ENCODE data around the gene NECTIN1. TPM values are rescaled to one million over a fixed set of nuclear protein-coding genes. Genes with fewer than 3 reads are reported as not detected.

NECTIN1 gene
- total and polyA plus RNA-seq, 5 donors from 2014 or later = 0.18 to 2.3 TPM; not detected in 3

DNA sequence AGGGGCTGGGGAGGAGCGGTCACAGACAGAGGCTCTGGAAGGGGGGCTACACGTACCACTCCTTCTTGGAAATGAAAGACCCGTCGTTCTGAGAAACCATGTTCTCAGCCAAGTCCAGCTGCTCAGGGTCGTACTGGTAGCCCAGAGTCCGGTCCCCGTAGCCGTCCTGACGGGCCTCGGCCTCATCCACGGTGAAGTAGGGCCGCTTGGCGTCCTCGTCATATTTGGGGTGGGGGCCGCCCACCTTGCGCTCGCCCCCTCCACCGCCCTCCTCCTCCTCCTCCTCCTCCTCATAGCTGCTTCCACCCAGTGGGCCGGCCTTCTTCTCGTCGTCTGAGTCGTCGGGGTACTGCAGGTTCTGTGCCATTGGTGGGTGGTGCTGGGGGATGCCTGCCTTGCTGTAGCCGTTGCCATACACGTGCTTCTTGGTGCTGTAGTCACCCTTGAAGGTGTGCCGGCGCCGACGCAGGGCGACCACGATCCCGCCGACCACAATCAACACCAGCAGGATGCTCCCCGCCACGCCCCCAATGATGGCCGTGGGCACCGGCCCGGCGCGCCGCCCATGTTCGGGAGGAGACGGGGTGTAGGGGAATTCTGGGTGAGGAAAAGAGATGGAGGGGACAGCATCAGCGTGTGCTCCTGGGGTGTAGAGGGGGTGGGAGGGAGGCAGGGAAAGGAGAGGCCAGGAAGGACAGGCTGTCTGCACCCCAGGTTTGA is 64.1 kb downstream of the NECTIN1 start:
- H3K4me1 Mint-ChIP-seq = no peaks in the 10 kb centered on the region
- no peak overlapping the region for H3K27ac Mint-ChIP-seq
- H3K27me3 Mint-ChIP-seq = peaks cover 8% of the 10 kb centered on the region
- Histone ChIP-seq H3K27me3 (ENCODE audit: control insufficient read depth, insufficient read depth, low read length) (no peaks in the 10 kb centered on the region), H3K4me1 (ENCODE audit: control insufficient read depth, insufficient read depth, low read length, poor library complexity, severe bottlenecking) (no peaks in the 10 kb centered on the region), H3K27ac (ENCODE audit: insufficient read depth, low read length, poor library complexity, severe bottlenecking) (no peak overlapping the region), H3K4me3 (ENCODE audit: low read depth, low read length) (no peak overlapping the region), H3K36me3 (ENCODE audit: control insufficient read depth, insufficient read depth, low read length) (no peaks in the 10 kb centered on the region), H3K9me3 (ENCODE audit: control insufficient read depth in 2 of 2, low read length in 2 of 2) (no peaks in the 10 kb centered on the region)
- H3K36me3 Mint-ChIP-seq = no peaks in the 10 kb centered on the region
- DNase-seq (no peak), ATAC-seq (ENCODE audit: low read depth in 2 of 2) (no peak)
- H3K9me3 Mint-ChIP-seq = no peaks in the 10 kb centered on the region
- H3K4me3 Mint-ChIP-seq = no peak overlapping the region

DNA sequence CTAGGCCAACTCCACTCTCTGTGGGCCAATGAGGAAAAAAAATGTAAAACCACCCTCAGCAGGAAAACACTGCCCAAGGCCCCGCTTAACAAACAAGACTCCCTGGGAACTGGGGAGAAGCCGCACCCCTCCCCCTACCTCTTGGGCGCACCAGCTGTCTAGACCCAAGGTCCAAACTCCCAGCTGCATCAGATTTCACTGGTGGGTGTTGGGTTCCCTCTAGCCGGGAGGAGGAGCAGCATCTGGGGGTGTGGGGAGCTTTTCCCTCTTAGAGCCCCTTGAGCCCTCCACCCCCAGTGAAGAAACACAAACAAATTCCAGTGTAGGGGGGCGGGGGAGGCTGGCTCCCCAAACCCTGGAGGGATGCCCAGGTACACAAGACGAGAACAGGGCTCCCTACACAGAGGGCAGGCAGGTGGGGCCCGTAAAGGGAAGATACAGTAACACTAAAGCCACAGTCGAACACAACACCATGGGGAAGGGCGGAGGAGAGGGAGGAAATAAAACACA is 64.9 kb downstream of the NECTIN1 start:
- DNase-seq = no peak
- Mint-ChIP-seq H3K27ac (no peak overlapping the region), H3K36me3 (no peaks in the 10 kb centered on the region), H3K9me3 (no peaks in the 10 kb centered on the region), H3K27me3 (peaks cover 8% of the 10 kb centered on the region), H3K4me3 (no peak overlapping the region), H3K4me1 (no peaks in the 10 kb centered on the region)
- H3K4me1 ChIP-seq (ENCODE audit: control insufficient read depth, insufficient read depth, low read length, poor library complexity, severe bottlenecking) = no peaks in the 10 kb centered on the region
- no peaks in the 10 kb centered on the region for H3K36me3 ChIP-seq (ENCODE audit: control insufficient read depth, insufficient read depth, low read length)
- ATAC-seq (ENCODE audit: low read depth in 2 of 2) = no peak
- H3K4me3 ChIP-seq (ENCODE audit: low read depth, low read length) = no peak overlapping the region
- H3K27ac ChIP-seq (ENCODE audit: insufficient read depth, low read length, poor library complexity, severe bottlenecking) = no peak overlapping the region
- H3K9me3 ChIP-seq (ENCODE audit: control insufficient read depth in 2 of 2, low read length in 2 of 2) = no peaks in the 10 kb centered on the region
- H3K27me3 ChIP-seq (ENCODE audit: control insufficient read depth, insufficient read depth, low read length) = no peaks in the 10 kb centered on the region

DNA sequence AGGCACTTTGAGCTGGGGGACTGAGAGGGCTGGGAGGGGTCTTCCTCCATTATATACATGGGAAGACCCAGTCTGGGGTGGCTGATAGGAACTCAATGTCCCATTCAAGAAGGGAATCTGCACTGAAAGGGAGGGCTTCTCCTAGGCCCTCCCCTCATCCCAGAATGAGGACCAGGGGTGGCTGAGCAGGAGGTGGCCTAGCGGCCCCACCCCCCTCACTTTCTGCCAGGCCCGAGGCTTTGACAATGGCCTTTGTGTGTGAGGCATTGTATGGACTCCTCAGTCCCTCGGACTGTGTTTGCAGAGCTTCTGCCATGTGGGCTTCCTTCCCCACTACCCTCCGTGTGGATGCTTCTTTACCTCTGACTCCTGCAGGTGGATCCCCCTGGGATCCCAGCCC is 65.7 kb downstream of the NECTIN1 start:
- DNase-seq = no peak
- H3K36me3 ChIP-seq (ENCODE audit: control insufficient read depth, insufficient read depth, low read length) = no peaks in the 10 kb centered on the region
- Mint-ChIP-seq H3K9me3 (no peaks in the 10 kb centered on the region), H3K27ac (no peak overlapping the region), H3K36me3 (no peaks in the 10 kb centered on the region), H3K4me3 (no peak overlapping the region), H3K4me1 (no peaks in the 10 kb centered on the region), H3K27me3 (peaks cover 8% of the 10 kb centered on the region)
- H3K9me3 ChIP-seq (ENCODE audit: control insufficient read depth in 2 of 2, low read length in 2 of 2) = no peaks in the 10 kb centered on the region
- no peaks in the 10 kb centered on the region for H3K4me1 ChIP-seq (ENCODE audit: control insufficient read depth, insufficient read depth, low read length, poor library complexity, severe bottlenecking)
- no peak overlapping the region for H3K4me3 ChIP-seq (ENCODE audit: low read depth, low read length)
- H3K27ac ChIP-seq (ENCODE audit: insufficient read depth, low read length, poor library complexity, severe bottlenecking) = no peak overlapping the region
- no peak for ATAC-seq (ENCODE audit: low read depth in 2 of 2)
- H3K27me3 ChIP-seq (ENCODE audit: control insufficient read depth, insufficient read depth, low read length) = no peaks in the 10 kb centered on the region

DNA sequence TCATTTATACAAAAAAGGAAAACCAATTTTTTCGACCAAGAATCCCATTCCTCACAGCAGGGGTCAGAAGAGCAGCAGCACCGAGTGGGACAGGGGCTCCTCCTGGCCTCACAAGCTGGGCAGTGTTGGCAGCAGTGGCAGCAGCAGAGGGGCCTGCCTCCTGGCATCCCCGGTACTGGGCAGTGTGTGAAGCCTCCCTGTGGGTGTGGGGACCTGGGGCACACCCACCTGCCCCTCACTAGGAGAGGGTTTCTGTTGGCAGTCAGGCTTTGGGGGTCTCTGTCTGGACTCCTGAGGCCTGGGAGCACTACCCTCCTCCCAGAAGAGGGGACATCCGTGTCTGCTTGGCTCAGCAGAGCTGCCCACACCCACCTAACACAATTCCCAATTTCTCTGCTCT is 67.8 kb downstream of the NECTIN1 start:
- Histone ChIP-seq H3K4me1 (ENCODE audit: control insufficient read depth, insufficient read depth, low read length, poor library complexity, severe bottlenecking) (no peaks in the 10 kb centered on the region), H3K27me3 (ENCODE audit: control insufficient read depth, insufficient read depth, low read length) (no peaks in the 10 kb centered on the region), H3K9me3 (ENCODE audit: control insufficient read depth in 2 of 2, low read length in 2 of 2) (no peaks in the 10 kb centered on the region), H3K36me3 (ENCODE audit: control insufficient read depth, insufficient read depth, low read length) (no peaks in the 10 kb centered on the region), H3K27ac (ENCODE audit: insufficient read depth, low read length, poor library complexity, severe bottlenecking) (no peak overlapping the region), H3K4me3 (ENCODE audit: low read depth, low read length) (no peak overlapping the region)
- Mint-ChIP-seq H3K9me3 (no peaks in the 10 kb centered on the region), H3K4me1 (no peaks in the 10 kb centered on the region), H3K4me3 (no peak overlapping the region), H3K27me3 (peaks cover 7% of the 10 kb centered on the region), H3K36me3 (no peaks in the 10 kb centered on the region), H3K27ac (no peak overlapping the region)
- DNase-seq = no peak
- no peak for ATAC-seq (ENCODE audit: low read depth in 2 of 2)

DNA sequence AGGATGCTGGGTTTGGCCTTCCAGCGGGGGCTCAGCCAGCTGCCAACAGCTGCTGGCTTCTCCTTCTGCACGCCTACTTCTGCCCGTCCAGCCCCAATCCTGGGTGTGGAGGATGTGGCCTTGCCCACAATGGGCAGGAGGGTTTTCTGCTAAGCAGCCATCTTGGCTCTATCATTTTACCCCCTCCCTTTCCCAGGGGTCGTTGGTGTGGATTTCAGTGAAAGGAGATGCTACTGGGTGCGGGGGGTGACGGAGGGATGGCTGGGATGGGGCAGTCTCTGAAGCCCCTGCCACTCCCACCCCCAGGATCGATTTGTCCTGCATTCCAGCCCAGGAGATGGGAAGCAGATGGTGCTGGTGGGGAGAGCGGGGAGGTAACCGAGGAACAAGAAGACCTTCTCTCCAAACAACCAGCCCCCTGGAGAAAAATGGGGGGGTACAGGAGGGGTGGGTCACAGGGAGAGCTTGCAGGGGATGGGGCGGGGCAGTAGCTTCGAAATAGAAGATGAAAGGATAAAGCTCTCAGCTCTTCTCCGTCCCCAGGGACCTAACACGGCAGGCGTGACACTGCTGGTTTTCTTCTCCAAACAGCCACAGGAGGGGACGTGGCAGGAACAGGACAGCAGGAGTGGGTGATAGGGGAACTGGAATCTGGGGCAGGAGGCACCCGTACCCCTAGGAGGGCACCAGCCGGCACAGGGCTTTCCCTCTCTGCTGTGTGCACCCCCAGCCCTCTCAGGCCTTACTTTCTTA is 68.9 kb downstream of the NECTIN1 start:
- Histone ChIP-seq H3K4me3 (ENCODE audit: low read depth, low read length) (no peak overlapping the region), H3K36me3 (ENCODE audit: control insufficient read depth, insufficient read depth, low read length) (no peaks in the 10 kb centered on the region), H3K27ac (ENCODE audit: insufficient read depth, low read length, poor library complexity, severe bottlenecking) (no peak overlapping the region), H3K27me3 (ENCODE audit: control insufficient read depth, insufficient read depth, low read length) (no peaks in the 10 kb centered on the region), H3K4me1 (ENCODE audit: control insufficient read depth, insufficient read depth, low read length, poor library complexity, severe bottlenecking) (no peaks in the 10 kb centered on the region), H3K9me3 (ENCODE audit: control insufficient read depth in 2 of 2, low read length in 2 of 2) (no peaks in the 10 kb centered on the region)
- Mint-ChIP-seq H3K4me1 (no peaks in the 10 kb centered on the region), H3K27me3 (peaks cover 4% of the 10 kb centered on the region), H3K9me3 (no peaks in the 10 kb centered on the region), H3K4me3 (no peak overlapping the region), H3K36me3 (no peaks in the 10 kb centered on the region), H3K27ac (no peak overlapping the region)
- DNase-seq (no peak), ATAC-seq (ENCODE audit: low read depth in 2 of 2) (no peak)

DNA sequence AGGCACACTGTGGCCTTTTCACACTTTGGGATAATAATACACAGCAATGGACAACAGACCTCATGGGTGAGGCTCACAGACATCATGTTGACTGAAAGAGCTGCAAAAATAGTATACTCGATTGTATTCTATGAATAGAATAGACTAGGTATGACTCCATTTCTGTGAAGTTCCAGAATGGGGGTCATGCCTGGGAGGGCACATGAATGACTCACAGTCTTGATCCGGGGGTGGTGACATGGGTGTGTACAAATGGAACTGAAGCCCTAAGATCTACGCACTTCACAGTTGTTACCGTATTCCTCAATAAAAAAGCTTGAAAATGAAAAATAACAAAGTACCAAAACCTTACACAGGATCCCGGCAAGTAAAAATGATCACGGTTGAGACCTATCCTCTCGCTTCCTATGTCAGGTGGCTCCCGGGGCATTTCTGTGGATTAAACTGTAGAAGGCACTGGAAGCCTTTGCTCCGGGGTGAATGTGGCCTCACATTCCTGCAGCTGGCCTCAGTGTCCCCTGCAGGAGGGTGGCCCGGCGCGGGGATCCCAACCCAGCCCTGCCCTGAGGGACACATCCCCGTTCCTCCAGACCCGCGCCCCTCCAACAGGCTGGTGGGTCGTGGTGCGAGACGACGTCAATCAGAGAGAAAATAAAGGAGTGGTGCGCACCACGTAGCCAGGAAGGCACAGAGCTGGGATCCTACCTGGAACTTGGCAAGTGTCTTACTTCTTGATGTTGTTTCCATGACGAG is 75.9 kb downstream of the NECTIN1 start:
- Histone ChIP-seq H3K4me3 (ENCODE audit: low read depth, low read length) (no peak overlapping the region), H3K36me3 (ENCODE audit: control insufficient read depth, insufficient read depth, low read length) (no peaks in the 10 kb centered on the region), H3K27ac (ENCODE audit: insufficient read depth, low read length, poor library complexity, severe bottlenecking) (no peak overlapping the region), H3K4me1 (ENCODE audit: control insufficient read depth, insufficient read depth, low read length, poor library complexity, severe bottlenecking) (no peaks in the 10 kb centered on the region), H3K9me3 (ENCODE audit: control insufficient read depth in 2 of 2, low read length in 2 of 2) (no peaks in the 10 kb centered on the region), H3K27me3 (ENCODE audit: control insufficient read depth, insufficient read depth, low read length) (no peaks in the 10 kb centered on the region)
- Mint-ChIP-seq H3K4me3 (no peak overlapping the region), H3K9me3 (no peaks in the 10 kb centered on the region), H3K36me3 (no peaks in the 10 kb centered on the region), H3K27me3 (peaks cover 4% of the 10 kb centered on the region), H3K4me1 (no peaks in the 10 kb centered on the region), H3K27ac (no peak overlapping the region)
- DNase-seq = no peak
- no peak for ATAC-seq (ENCODE audit: low read depth in 2 of 2)

DNA sequence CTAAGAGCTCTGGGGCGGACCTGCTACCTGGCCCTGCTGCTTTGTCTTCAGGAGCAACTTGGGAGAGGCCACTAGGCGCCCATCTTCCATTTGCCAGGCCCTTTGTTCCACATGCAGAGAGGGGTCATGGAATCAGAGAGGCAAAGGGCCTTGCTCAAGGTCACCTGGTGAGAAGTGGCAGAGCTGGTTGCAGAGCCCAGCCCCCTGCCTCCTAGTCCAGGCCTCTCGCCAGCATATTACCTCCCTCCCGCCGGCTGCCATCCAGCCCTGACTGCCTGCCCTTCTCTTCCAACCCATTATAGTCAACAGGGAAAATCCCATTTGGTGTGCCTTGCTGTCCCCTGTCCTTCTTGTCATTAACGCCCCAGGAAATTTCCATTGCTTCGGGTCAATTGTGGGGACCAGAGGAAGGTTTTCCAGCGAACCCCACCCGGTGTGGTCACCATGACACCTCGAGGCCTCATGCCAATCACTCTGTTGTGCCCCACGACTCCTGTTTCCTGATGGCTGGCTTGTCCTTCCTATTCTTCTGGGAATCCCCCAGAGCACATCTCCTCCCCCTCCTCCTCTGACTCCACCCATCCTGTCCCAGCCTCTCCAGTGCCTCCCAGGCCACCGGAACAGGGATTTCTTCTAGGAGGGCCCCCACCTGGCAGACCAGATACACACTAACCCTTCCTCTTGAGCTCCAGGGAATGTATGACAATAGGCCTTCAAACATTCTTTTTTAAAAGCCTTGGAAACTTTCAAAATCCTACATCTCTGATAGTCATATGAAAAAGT is 77.0 kb downstream of the NECTIN1 start:
- H3K9me3 ChIP-seq (ENCODE audit: control insufficient read depth in 2 of 2, low read length in 2 of 2) = no peaks in the 10 kb centered on the region
- DNase-seq (no peak), ATAC-seq (ENCODE audit: low read depth in 2 of 2) (no peak)
- no peak overlapping the region for H3K4me3 ChIP-seq (ENCODE audit: low read depth, low read length)
- Mint-ChIP-seq H3K27ac (no peak overlapping the region), H3K4me1 (no peaks in the 10 kb centered on the region), H3K27me3 (no peaks in the 10 kb centered on the region), H3K36me3 (no peaks in the 10 kb centered on the region), H3K9me3 (no peaks in the 10 kb centered on the region), H3K4me3 (no peak overlapping the region)
- no peak overlapping the region for H3K27ac ChIP-seq (ENCODE audit: insufficient read depth, low read length, poor library complexity, severe bottlenecking)
- no peaks in the 10 kb centered on the region for H3K36me3 ChIP-seq (ENCODE audit: control insufficient read depth, insufficient read depth, low read length)
- no peaks in the 10 kb centered on the region for H3K27me3 ChIP-seq (ENCODE audit: control insufficient read depth, insufficient read depth, low read length)
- no peaks in the 10 kb centered on the region for H3K4me1 ChIP-seq (ENCODE audit: control insufficient read depth, insufficient read depth, low read length, poor library complexity, severe bottlenecking)

Data from CD4-positive, CD25-positive, alpha-beta regulatory T cell (primary cell).